Stomach (tissue), 4 donors: Measurements from ENCODE around the gene CMTM1.

Source experiments
- CTCF ChIP-seq, 7 experiments: fragments of 450-650 bp in 4 of 7; fragments of 200-600 bp in 3 of 7; sonication (generic) in 3 of 7; IDR thresholded peaks; one replicate each; pipeline ENCODE4 v1.5.1; 2016 to 2019; ENCODE audit warnings: antibody characterized with exemption in 7 of 7, control low read depth in 2 of 7, mild to moderate bottlenecking in 1 of 7
- EP300 ChIP-seq: sonication (generic); formaldehyde crosslinking; IDR thresholded peaks from one replicate; pipeline ENCODE4 v1.6.1; 2017; ENCODE audit warnings: antibody characterized with exemption
- POLR2A ChIP-seq, 4 donors: fragments of 450-650 bp; IDR thresholded peaks; one replicate each; pipeline ENCODE4 v1.6.1; 2016; ENCODE audit warnings: antibody characterized with exemption in 4 of 4, control low read depth in 2 of 4, mild to moderate bottlenecking in 1 of 4, moderate library complexity in 1 of 4
- POLR2AphosphoS5 ChIP-seq, 3 donors: sonication (generic); formaldehyde crosslinking; IDR thresholded peaks; one replicate each; pipeline ENCODE4 v1.6.1; 2016; ENCODE audit warnings: antibody characterized with exemption in 3 of 3

GRCh38 chr16:66592241-66592640 lies 26.0 kb downstream of the CMTM1 start:
- no peak for TF ChIP-seq EP300
- TF ChIP-seq POLR2AphosphoS5 (IDR thresholded peaks at IDR 0.05), result no peak
- no peak for TF ChIP-seq CTCF (IDR thresholded peaks at IDR 0.05)
- TF ChIP-seq POLR2A (IDR thresholded peaks at IDR 0.05), result no peak
